ENCODE data around the gene TRABD2A.
"Not testable (repeated sequence)": the region's sequence is repeated elsewhere in the genome, so short reads cannot be mapped to it uniquely, and the experiment has no call there.

The TRABD2A gene, protein sequence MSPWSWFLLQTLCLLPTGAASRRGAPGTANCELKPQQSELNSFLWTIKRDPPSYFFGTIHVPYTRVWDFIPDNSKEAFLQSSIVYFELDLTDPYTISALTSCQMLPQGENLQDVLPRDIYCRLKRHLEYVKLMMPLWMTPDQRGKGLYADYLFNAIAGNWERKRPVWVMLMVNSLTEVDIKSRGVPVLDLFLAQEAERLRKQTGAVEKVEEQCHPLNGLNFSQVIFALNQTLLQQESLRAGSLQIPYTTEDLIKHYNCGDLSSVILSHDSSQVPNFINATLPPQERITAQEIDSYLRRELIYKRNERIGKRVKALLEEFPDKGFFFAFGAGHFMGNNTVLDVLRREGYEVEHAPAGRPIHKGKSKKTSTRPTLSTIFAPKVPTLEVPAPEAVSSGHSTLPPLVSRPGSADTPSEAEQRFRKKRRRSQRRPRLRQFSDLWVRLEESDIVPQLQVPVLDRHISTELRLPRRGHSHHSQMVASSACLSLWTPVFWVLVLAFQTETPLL

DNA sequence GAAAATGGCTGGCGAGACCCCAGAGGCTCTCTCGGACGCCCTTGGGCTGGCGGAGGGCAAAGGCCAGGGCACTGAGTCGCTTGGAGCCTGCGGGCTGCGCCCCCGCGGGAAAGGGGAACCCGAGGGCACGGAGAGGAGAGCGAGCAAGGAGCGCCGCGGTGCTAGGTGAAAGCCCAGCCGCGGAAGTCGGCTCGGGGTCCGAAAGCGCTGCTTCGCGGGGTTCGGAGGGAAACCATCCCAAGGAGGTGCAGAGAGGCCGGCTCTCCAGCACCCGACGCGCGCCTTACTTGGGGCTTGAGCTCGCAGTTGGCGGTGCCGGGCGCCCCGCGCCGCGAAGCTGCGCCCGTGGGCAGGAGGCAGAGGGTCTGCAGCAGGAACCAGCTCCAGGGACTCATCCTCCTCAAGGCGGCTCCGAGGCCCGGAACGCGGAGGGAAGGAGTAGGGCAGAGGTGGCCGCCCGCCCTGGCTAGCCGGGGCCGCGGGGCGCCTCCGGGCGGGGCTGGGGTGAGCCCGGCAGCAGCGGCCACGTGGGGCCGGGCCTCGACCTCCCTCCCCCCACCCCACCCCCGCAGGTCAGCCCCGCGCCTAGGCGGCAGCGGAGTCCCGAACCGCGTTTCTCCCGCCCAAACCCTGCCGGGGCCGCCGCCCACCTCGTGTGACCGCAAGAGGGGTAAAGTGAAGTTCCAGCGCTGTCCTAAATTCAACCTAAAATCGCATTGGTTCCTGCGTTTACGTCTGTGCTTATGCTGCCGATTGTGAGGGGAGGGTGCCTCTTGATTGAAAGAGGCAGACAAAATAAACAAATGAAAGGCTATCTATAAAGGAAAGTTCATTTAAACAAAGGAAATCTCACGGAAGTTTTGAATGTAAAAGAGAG lies at the start of gene TRABD2A:
TRABD2A (minus strand) TSS at position 440 of the 877 bp plus-strand sequence; CDS start at position 395, 45 bp downstream.
- H3K4me3 ChIP-seq (ENCODE audit: low read length): peak within 1 kb of the TSS; percentile 88
- TF ChIP-seq ZNF274 (IDR thresholded peaks at IDR 0.05; ENCODE audit: low read depth, low read length): no peak

DNA sequence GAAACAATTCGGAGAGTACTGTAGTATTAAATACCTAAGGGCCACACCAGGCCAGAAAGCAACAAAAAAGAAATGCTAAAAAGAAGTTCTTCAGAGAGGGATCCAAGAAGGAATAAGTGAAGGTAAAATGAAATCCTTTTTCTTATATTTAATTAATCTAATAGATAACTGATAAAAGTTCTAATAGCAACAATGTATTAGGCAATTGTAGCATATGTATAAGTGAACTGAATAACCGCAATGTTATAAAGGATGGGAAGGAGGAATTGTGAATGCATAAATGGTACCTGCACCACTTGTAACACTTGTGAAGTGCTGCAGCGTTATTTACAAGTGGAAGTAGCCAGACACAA lies 46.4 kb upstream of the TRABD2A start:
- TF ChIP-seq ZNF274 (IDR thresholded peaks at IDR 0.05; ENCODE audit: low read depth, low read length): no peak
- H3K4me3 ChIP-seq (ENCODE audit: low read length): no peak overlapping the region; the same call in 1 of the 2 replicates

DNA sequence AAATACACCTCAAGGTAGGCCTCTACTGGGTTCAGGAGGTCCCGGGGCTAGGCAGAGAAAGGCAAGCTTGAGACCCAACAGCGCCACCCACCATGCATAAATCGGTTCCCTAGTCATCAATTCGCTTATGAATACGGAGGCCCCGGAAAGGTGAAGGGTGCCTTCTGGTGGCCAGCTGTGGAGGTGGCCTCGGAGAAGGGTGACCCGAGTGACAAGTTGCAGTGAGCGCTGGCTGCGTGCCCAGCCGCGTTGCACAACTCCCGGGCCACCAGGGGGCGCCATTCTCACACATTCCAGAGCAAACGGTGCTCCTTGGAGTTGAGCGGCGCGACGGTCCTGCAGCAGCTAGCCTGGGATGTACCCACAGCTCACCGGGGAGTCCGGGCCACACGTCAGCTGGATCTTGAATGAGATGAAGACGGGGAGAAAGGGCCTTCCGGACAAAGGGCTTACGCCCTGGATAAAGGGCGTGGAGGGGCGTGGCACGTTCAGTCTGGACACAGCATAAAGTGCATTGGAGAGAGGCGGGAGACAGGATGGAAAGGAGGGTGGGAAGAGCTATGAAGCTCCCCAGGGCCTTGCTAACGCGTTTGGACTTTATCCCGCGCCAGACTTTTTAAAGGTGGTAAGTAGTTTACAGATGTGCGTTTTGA lies 45.0 kb upstream of the TRABD2A start:
- no peak for TF ChIP-seq ZNF274 (IDR thresholded peaks at IDR 0.05; ENCODE audit: low read depth, low read length)
- H3K4me3 ChIP-seq (ENCODE audit: low read length): peak overlapping the region; percentile 60; the same call in 1 of the 2 replicates

DNA sequence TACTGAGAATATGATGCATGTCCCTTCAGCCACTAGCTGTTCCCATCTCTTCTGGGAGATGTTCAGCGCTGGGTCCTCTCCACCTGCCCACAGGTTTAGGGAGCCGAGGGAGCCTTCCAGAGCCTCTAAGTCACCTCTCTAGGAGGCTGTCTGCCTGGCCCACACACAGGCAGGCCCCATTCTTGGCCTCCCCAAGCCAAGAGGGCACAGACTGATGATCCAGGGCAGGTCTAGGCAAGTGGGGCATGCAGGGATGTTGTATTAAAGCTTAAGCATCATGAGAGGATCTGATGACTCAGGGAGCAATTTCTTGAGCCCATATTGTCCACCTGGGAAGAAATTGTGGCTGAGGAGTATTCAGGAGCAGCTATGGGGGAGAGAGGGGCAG lies 44.4 kb upstream of the TRABD2A start:
- no peak for TF ChIP-seq ZNF274 (IDR thresholded peaks at IDR 0.05; ENCODE audit: low read depth, low read length)
- no peak overlapping the region for H3K4me3 ChIP-seq (ENCODE audit: low read length)

DNA sequence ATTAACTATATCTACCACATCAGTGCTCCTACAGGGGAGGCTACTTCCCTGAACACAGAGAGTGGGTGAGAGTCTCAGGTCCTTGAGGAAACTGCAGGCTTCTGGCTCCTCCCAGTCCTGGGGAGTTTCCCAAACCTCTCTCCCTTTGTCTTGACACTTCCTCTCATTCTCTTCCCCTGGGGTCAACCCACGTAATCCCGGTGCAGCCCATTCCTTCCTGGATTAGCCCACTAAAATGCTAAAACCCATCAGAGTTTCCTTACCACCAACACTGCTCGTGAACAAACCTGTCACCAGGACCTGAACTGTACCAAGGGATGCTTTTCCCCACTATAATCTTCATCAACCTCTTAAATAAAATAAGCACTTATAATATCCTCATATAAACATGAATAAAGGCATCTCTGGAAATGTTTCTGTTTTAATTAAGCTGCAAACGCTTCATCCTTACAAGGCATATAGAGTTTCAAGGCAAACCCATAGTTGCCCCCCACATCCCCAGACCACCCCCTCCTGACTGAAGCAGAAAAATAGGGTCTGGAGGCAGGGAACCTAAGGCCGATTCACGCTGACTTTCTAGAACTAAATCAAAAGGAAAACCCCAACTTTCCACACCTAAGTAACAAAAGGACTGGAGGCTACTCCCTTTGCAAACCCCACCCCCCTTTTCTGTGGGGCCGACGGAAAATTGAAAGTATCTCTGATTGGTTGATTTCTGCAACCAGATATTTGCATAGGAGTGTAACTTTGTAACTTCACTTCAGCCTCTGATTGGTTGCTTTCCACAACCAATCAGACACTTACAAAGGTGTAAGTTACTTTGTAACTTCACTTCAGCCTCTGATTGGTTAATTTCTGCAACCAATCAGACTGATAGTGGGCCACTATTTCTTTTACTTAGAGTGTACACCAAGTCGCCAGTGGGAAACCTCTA lies 43.6 kb upstream of the TRABD2A start:
- H3K4me3 ChIP-seq (ENCODE audit: low read length): peak overlapping the region; percentile 9; the same call in 1 of the 2 replicates
- TF ChIP-seq ZNF274 (IDR thresholded peaks at IDR 0.05; ENCODE audit: low read depth, low read length): no peak

DNA sequence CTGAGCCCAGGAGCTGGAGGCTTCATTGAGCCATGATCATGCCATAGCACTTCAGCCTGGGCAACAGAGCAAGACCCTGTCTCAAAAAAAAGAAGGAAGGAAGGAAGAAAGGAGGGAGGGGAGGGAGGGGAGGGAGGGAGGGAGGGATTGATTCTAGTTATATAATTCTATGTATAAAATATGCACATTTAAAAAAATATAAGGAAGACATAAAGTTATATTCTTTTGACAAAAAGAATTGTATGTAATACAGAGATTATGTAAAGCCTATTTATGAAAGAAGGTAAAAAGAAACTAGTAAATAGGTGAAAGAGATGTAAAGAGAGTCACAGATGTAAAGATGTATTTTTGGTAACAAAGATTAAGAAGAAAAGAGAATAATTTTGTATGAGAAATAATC lies 42.1 kb upstream of the TRABD2A start:
- no peak overlapping the region for H3K4me3 ChIP-seq (ENCODE audit: low read length)
- TF ChIP-seq ZNF274 (IDR thresholded peaks at IDR 0.05; ENCODE audit: low read depth, low read length): no peak

DNA sequence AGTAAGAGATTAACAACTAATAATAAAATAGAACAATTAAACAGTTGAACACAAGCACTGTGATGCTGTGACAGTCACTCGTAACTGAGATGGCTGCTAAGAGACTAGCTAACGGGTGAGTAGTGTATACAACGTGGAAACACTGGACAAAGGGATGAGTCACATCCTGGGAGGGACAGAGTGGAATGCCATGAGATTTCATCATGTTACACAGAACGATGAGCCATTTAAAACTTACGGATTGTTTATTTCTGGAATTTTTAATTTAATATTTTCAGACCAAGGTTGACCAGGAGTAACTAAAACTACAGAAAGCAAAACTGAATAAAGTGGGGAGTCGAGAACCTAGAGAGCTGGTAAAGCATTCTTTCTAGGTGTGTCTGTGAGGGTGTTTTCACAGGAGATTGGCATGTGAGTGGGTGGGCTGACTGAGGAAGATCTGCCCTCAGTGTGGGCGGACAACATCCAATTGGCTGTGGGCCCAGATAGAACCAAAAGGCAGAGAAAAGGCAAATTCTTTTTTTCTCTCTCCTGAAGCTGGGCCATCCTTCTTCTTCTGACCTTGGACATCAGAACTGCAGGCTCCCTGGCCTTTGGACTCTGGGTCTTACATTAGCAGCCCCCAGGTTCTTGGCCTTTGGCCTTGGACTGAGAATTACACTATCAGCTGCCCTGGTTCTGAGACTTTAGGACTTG lies 39.1 kb upstream of the TRABD2A start:
- no peak for TF ChIP-seq ZNF274 (IDR thresholded peaks at IDR 0.05; ENCODE audit: low read depth, low read length)
- H3K4me3 ChIP-seq (ENCODE audit: low read length): peak overlapping the region; percentile 23; the same call in 1 of the 2 replicates

DNA sequence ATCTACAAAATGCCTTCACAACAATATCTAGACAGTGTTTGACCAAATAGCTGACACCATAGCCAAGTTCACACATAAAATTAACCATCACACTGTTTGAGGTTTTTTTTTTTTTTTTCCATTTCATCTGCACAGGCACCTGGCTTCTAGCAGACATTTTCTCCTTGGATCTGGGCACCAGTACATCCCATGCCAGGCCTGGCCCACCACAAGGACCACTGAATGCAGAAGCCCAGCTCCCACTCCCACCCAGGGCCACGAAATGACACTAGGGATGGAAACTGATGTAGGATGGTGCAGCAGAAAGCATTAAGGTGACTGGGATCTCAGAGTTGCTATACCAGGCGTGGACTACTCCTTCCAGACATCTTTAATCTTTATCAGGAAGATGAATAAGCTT lies 37.5 kb upstream of the TRABD2A start:
- TF ChIP-seq ZNF274 (IDR thresholded peaks at IDR 0.05; ENCODE audit: low read depth, low read length): no peak
- H3K4me3 ChIP-seq (ENCODE audit: low read length): no peak overlapping the region

DNA sequence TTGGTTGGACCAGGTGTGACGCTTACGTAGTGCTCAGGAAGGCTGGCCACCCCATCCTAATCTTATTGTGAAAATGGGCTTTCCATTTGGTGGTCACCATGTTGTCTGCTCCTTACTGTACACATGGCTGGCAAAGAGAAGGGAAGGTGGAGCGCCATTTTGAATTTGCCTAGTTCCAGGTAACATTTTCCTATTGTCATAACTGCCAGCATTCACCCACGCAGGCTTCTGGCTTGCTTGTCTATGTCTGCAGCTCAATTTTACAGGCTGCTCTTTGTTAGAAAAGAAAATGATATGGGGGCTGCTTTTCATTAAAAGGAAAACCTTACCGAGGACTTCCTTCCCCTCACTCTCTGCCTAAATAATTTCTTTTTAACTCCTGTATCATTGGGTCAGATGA lies 36.9 kb upstream of the TRABD2A start:
- H3K4me3 ChIP-seq (ENCODE audit: low read length): not testable (repeated sequence)

DNA sequence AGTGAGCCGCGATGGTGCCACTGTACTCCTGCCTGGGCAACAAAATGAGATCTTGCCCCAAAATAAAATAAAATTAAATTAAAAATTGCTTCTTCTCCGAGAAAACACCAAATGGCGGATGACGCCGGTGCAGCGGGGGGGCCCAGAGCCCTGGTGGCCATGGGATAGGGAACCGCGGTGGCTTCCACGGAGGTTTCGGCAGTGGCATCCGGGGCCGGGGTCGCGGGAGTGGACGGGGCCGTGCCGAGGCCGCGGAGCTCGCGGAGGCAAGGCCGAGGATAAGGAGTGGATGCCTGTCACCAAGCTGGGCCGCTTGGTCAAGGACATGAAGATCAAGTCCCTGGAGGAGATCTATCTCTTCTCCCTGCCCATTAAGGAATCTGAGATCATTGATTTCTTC lies 34.8 kb upstream of the TRABD2A start:
- H3K4me3 ChIP-seq (ENCODE audit: low read length): not testable (repeated sequence)

DNA sequence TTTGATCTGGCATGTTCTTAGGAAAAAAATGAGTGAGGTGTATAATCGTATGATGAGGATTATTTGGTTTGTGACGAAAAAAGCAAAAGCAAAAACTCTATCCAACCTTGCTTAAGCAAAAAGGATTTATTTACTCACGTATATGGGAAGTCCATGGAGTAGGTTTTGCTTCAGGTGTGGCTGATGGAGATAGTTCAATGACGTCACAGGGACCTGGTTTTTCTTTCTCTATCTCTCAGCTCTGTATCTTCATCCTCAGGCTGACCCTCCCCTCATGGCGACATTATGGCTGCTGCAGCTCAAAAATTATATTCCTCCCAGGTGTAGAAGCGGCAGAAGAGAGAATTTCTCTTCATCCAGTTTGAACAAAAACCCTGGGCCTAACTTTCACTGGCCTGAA lies 33.5 kb upstream of the TRABD2A start:
- TF ChIP-seq ZNF274 (IDR thresholded peaks at IDR 0.05; ENCODE audit: low read depth, low read length): no peak
- H3K4me3 ChIP-seq (ENCODE audit: low read length): no peak overlapping the region

DNA sequence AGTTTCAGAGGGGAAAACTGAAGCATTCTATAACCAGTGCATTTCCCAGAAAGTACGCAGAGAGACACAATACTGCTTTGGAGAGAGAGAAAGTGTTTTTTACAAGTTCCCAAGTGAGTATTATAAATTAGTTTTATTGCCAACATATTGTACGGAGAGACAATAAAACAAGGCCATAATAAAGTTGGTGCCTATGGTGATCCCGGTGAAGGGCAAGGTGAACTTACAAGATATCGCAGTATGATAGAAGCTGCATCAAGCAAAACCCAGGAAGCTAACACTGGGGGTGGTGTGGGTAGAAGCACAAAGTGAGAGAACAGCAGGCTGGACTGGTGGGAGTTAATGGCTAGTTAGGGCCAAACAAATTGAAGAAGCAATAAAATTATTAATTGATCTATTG lies 32.1 kb upstream of the TRABD2A start:
- TF ChIP-seq ZNF274 (IDR thresholded peaks at IDR 0.05; ENCODE audit: low read depth, low read length): no peak
- no peak overlapping the region for H3K4me3 ChIP-seq (ENCODE audit: low read length)

DNA sequence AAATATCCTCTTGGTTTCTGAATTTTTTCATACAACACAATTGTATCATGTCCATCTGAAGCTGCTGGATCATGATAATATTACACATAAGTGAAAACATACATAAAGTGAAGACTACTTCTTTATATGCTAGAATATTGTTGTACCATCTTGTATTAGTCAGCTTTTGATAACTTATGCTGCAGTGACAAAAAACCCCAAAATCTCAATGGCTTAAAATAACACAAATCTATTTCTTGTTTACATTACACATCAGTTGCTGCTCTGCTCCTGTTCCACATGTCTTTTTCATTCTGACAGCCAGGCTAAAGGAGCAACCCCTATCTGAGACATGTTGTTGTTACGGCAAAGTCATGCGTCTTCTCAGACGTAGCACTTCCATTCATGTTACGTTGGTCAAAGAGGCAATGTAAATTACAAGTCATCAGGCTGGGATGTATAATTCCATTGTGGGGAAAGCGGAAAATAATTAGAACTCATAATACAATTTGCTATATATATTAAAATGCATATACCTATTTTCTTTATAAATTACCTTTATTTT lies 30.3 kb upstream of the TRABD2A start:
- no peak for TF ChIP-seq ZNF274 (IDR thresholded peaks at IDR 0.05; ENCODE audit: low read depth, low read length)
- no peak overlapping the region for H3K4me3 ChIP-seq (ENCODE audit: low read length)
